PC-3 (cell line): ENCODE results near the gene FGF4. TPM values are rescaled to one million over a fixed set of nuclear protein-coding genes. Genes with fewer than 3 reads are reported as not detected.

Experiments used
- ATAC-seq: fragments of 200-7000 bp; cut with Tn5 transposase; 2 replicates; pipeline ENCODE4 v1.9.1; 2020; ENCODE audit warnings: mild to moderate bottlenecking, moderate library complexity
- BruUV-seq: library from RNA; stranded (reverse); fragments of 400-500 nt; replicated peaks from 2 replicates; lab custom pipeline; 2021; lab: Mats Ljungman, UMichigan
- CTCF ChIA-PET: fragments of 300-600 bp; sonication (Branson Sonifier 250); formaldehyde crosslinking; loops from one replicate; lab custom pipeline; 2022; ENCODE audit warnings: antibody characterized with exemption; lab: Charles Lee
- POLR2A ChIA-PET: fragments of 300-600 bp; sonication (Branson Sonifier 250); formaldehyde crosslinking; loops from one replicate; lab custom pipeline; 2022; ENCODE audit warnings: antibody characterized with exemption; ENCODE audit not compliant: unreplicated experiment; lab: Charles Lee
- DNase-seq: peaks from one replicate; pipeline ENCODE4 v3.0.0-alpha.2; 2015
- H2AFZ ChIP-seq: fragments of 300-600 bp; sonication (generic); 2 replicates; pipeline ENCODE4 v1.6.0; 2016; ENCODE audit warnings: antibody characterized with exemption, low read length
- H3F3A ChIP-seq: fragments of 300-600 bp; sonication (generic); one replicate; pipeline ENCODE4 v1.6.0; 2017; ENCODE audit warnings: antibody characterized with exemption, low read length, control low read depth, mild to moderate bottlenecking; ENCODE audit not compliant: unreplicated experiment
- H3K27ac ChIP-seq: fragments of 300-600 bp; sonication (generic); 2 replicates; pipeline ENCODE4 v1.5.1; 2016; ENCODE audit warnings: mild to moderate bottlenecking, low read length
- H3K27me3 ChIP-seq: fragments of 300-600 bp; sonication (generic); 2 replicates; pipeline ENCODE4 v1.6.1; 2016; ENCODE audit warnings: low read length, mixed read lengths
- H3K36me3 ChIP-seq: fragments of 300-600 bp; sonication (generic); 2 replicates; pipeline ENCODE4 v1.6.1; 2016; ENCODE audit warnings: low read depth, mixed run types, low read length, mixed read lengths
- H3K4me1 ChIP-seq: fragments of 300-600 bp; sonication (generic); 2 replicates; pipeline ENCODE4 v1.5.1; 2016; ENCODE audit warnings: low read length; ENCODE audit not compliant: insufficient read depth
- H3K4me2 ChIP-seq: fragments of 300-600 bp; sonication (generic); 2 replicates; pipeline ENCODE4 v1.6.0; 2016; ENCODE audit warnings: low read length
- H3K4me3 ChIP-seq: fragments of 300-600 bp; sonication (generic); 2 replicates; pipeline ENCODE4 v1.5.1; 2016; ENCODE audit warnings: mild to moderate bottlenecking, low read length, mixed read lengths
- H3K79me2 ChIP-seq: fragments of 300-600 bp; sonication (generic); 2 replicates; pipeline ENCODE4 v1.6.1; 2017; ENCODE audit warnings: low read length, mixed read lengths
- H3K9ac ChIP-seq: fragments of 300-600 bp; sonication (generic); 2 replicates; pipeline ENCODE4 v1.6.0; 2016; ENCODE audit warnings: mild to moderate bottlenecking, low read length
- H3K9me2 ChIP-seq: fragments of 300-600 bp; sonication (generic); replicated peaks from 2 replicates; pipeline ENCODE4 v1.6.1; 2016; ENCODE audit warnings: mixed run types, low read length, mixed read lengths
- H3K9me3 ChIP-seq: fragments of 300-600 bp; sonication (generic); 2 replicates; pipeline ENCODE4 v1.6.1; 2016; ENCODE audit warnings: low read length, mixed read lengths
- H4K20me1 ChIP-seq: fragments of 300-600 bp; sonication (generic); 2 replicates; pipeline ENCODE4 v1.6.1; 2016; ENCODE audit warnings: low read length, mixed read lengths
- CTCF ChIP-seq: fragments of 300-600 bp; sonication (generic); conservative IDR thresholded peaks from 2 replicates; pipeline ENCODE4 v1.5.1; 2017; ENCODE audit warnings: antibody characterized with exemption, low read depth, mild to moderate bottlenecking, low read length
- EZH2 ChIP-seq: fragments of 300-600 bp; sonication (generic); IDR thresholded peaks from one replicate; pipeline ENCODE4 v1.6.1; 2017; ENCODE audit warnings: antibody characterized with exemption, mild to moderate bottlenecking, low read length; ENCODE audit not compliant: unreplicated experiment
- EZH2phosphoT487 ChIP-seq: fragments of 300-600 bp; sonication (generic); IDR thresholded peaks from 2 replicates; pipeline ENCODE4 v1.6.1; 2018; ENCODE audit warnings: mild to moderate bottlenecking, antibody characterized with exemption, low read length, borderline replicate concordance
- intact Hi-C: fragments of 100-400 bp; cut with micrococcal nuclease; formaldehyde crosslinking; loops from 2 replicates; pipeline ENCODE4 v1.9.0; 2023
- total RNA-seq: library from RNA; depleted of rRNA; stranded (reverse); fragments of >200 nt; gene quantifications from 2 replicates; pipeline ENCODE4 v1.2.3, GENCODE V29; 2014

Gene FGF4
- total RNA-seq, 1 experiment from 2014 or later: not detected

DNA sequence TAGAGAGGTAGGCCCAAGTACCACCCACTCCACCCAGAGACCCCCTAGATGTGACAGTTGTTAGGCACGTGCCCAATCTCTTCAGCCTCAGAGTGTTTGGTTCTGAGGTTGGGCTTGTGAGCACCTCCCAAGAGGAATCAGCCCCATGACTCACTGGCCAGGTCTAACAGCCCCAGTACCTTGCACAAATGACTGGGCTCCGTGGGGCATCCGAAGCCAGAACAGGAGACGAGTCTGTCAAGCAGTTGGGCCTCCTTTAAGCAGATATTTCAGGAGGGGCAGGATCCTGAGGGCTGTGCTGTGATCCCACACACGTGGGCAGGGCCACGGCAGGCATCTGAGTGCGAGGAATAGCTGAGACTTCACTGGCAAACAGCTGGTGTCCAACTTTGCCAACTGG is 42.2 kb downstream of the FGF4 start:
- Histone ChIP-seq H3F3A (no peaks in the 10 kb centered on the region), H3K4me3 (no peak overlapping the region), H3K36me3 (no peaks in the 10 kb centered on the region), H2AFZ (no peak overlapping the region), H3K27me3 (no peaks in the 10 kb centered on the region; the same call in 1 of the 2 replicates), H3K9me2 (no peaks in the 10 kb centered on the region), H3K4me1 (no peaks in the 10 kb centered on the region), H3K27ac (no peak overlapping the region), H3K9me3 (peaks cover 12% of the 10 kb centered on the region; the same call in 1 of the 2 replicates), H3K9ac (no peak overlapping the region), H3K79me2 (no peaks in the 10 kb centered on the region), H4K20me1 (no peaks in the 10 kb centered on the region), H3K4me2 (no peak overlapping the region)
- ATAC-seq: no peak
- no peak for DNase-seq
- CTCF ChIA-PET: interaction anchor here (0.7 kb wide), 1 partner anchor 27 kb away, joined by 3 read pairs; no protein-coding TSS in a partner anchor
- no TSS peak for BruUV-seq
- no peak for TF ChIP-seq EZH2
- no peak for TF ChIP-seq EZH2phosphoT487
- TF ChIP-seq CTCF: no peak
- POLR2A ChIA-PET: no interaction called here
- intact Hi-C loops: no loop called here

GRCh38 chr11:69731110-69731509 is 44.0 kb downstream of the FGF4 start:
- CTCF ChIA-PET: no interaction called here
- Histone ChIP-seq H3K4me1 (no peaks in the 10 kb centered on the region), H3K9me3 (peaks cover 12% of the 10 kb centered on the region; the same call in 1 of the 2 replicates), H3K79me2 (no peaks in the 10 kb centered on the region), H3K4me3 (no peak overlapping the region), H3K9me2 (no peaks in the 10 kb centered on the region), H3K27me3 (no peaks in the 10 kb centered on the region; the same call in 1 of the 2 replicates), H3K36me3 (no peaks in the 10 kb centered on the region), H2AFZ (no peak overlapping the region), H3K9ac (no peak overlapping the region), H3F3A (no peaks in the 10 kb centered on the region), H4K20me1 (no peaks in the 10 kb centered on the region), H3K27ac (no peak overlapping the region), H3K4me2 (no peak overlapping the region)
- TF ChIP-seq EZH2phosphoT487 (no peak), CTCF (no peak), EZH2 (no peak)
- intact Hi-C loops: no loop called here
- POLR2A ChIA-PET: no interaction called here
- no peak for DNase-seq
- BruUV-seq: no TSS peak
- no peak for ATAC-seq

GRCh38 chr11:69730500-69730899 is 44.6 kb downstream of the FGF4 start:
- Histone ChIP-seq H3K27me3 (no peaks in the 10 kb centered on the region; the same call in 1 of the 2 replicates), H3K79me2 (no peaks in the 10 kb centered on the region), H3K9me3 (peaks cover 12% of the 10 kb centered on the region; the same call in 1 of the 2 replicates), H3K27ac (no peak overlapping the region), H4K20me1 (no peaks in the 10 kb centered on the region), H3K4me2 (no peak overlapping the region), H3K4me1 (no peaks in the 10 kb centered on the region), H3K4me3 (no peak overlapping the region), H3F3A (no peaks in the 10 kb centered on the region), H2AFZ (no peak overlapping the region), H3K9ac (no peak overlapping the region), H3K9me2 (no peaks in the 10 kb centered on the region), H3K36me3 (no peaks in the 10 kb centered on the region)
- DNase-seq (no peak), ATAC-seq (no peak)
- ChIA-PET POLR2A (no interaction called here), CTCF (no interaction called here)
- TF ChIP-seq EZH2phosphoT487 (no peak), EZH2 (no peak), CTCF (no peak)
- intact Hi-C loops: no loop called here
- no TSS peak for BruUV-seq
